ENCODE measurements around the gene SLC19A3.

DNA sequence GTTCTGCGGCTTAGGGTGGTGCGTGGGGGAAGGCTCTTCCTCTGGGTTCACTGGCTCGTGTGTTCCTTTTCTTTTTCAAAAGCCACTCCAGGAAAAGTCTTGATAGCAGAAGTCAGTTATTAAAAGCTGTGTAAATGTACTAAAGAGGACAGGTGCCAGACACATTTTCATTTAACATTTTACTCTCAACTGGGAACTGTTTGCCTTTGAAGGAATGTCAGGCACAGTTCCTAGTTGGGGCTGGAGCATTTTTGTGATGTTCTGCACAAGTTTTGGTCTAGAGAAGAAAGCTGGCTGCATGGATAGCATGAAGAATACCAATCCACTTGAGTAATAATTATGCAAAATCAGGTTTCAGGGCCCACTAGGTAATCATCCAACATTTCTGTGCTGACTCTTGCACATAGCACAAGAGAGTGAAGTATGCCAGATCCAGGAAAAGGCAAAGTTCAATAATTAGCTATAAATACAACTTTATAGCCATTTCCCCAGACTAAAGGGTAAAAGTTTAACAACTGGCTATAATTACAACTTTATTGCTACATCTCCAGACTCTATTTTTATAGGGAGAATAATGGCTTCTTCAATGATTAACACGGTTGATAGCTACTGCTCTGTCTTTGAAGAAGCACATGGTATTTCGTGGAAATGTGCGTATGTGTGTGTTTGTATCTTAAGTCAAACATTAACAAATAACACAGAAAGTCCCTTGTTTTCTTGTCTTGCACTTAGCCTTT is 44.1 kb upstream of the SLC19A3 start:
- TF ChIP-seq, protein P1, sequence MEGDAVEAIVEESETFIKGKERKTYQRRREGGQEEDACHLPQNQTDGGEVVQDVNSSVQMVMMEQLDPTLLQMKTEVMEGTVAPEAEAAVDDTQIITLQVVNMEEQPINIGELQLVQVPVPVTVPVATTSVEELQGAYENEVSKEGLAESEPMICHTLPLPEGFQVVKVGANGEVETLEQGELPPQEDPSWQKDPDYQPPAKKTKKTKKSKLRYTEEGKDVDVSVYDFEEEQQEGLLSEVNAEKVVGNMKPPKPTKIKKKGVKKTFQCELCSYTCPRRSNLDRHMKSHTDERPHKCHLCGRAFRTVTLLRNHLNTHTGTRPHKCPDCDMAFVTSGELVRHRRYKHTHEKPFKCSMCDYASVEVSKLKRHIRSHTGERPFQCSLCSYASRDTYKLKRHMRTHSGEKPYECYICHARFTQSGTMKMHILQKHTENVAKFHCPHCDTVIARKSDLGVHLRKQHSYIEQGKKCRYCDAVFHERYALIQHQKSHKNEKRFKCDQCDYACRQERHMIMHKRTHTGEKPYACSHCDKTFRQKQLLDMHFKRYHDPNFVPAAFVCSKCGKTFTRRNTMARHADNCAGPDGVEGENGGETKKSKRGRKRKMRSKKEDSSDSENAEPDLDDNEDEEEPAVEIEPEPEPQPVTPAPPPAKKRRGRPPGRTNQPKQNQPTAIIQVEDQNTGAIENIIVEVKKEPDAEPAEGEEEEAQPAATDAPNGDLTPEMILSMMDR (IDR thresholded peaks at IDR 0.05; ENCODE audit: low read depth, low read length) = no peak
- TF ChIP-seq POLR2A (IDR thresholded peaks at IDR 0.05; ENCODE audit: extremely low read depth, insufficient read length) (no peak), MAX (IDR thresholded peaks at IDR 0.05; ENCODE audit: low read depth, low read length) (peak; percentile 21; the same call in 1 of the 2 replicates), MYC (IDR thresholded peaks at IDR 0.05; ENCODE audit: low read depth, low read length) (no peak)
